OCI-LY1 (cell line): ENCODE measurements around the gene SPOCK1.

Experiments used
- H2AFZ ChIP-seq: fragments of 200-600 bp; sonication (generic), shearing (Covaris generic); 2 replicates; pipeline ENCODE4 v1.6.0; 2014; ENCODE audit warnings: antibody characterized with exemption, mild to moderate bottlenecking, low read length
- H3F3A ChIP-seq: fragments of 200-600 bp; sonication (generic), shearing (Covaris generic); 2 replicates; pipeline ENCODE4 v1.6.0; 2014; ENCODE audit warnings: mild to moderate bottlenecking, antibody characterized with exemption, low read length, moderate library complexity; ENCODE audit not compliant: insufficient read depth
- H3K27ac ChIP-seq: fragments of 200-600 bp; sonication (generic); 2 replicates; pipeline ENCODE4 v1.5.1; 2014; ENCODE audit warnings: low read length, mixed run types, mild to moderate bottlenecking, low read depth; ENCODE audit not compliant: poor library complexity, severe bottlenecking
- H3K27me3 ChIP-seq: fragments of 200-600 bp; sonication (generic); 2 replicates; pipeline ENCODE4 v1.6.0; 2014; ENCODE audit warnings: antibody characterized with exemption, mild to moderate bottlenecking, low read length, moderate library complexity; ENCODE audit not compliant: insufficient read depth
- H3K36me3 ChIP-seq: fragments of 200-600 bp; sonication (generic); 2 replicates; pipeline ENCODE4 v1.6.1; 2014; ENCODE audit warnings: mild to moderate bottlenecking, antibody characterized with exemption, low read length, moderate library complexity, mixed read lengths; ENCODE audit not compliant: insufficient read depth
- H3K4me1 ChIP-seq: fragments of 200-600 bp; sonication (generic); 2 replicates; pipeline ENCODE4 v1.5.1; 2014; ENCODE audit warnings: mild to moderate bottlenecking, low read length, moderate library complexity; ENCODE audit not compliant: insufficient read depth, severe bottlenecking
- H3K4me2 ChIP-seq: fragments of 200-600 bp; sonication (generic), shearing (Covaris generic); 2 replicates; pipeline ENCODE4 v1.6.1; 2014; ENCODE audit warnings: low read length
- H3K4me3 ChIP-seq: fragments of 200-600 bp; sonication (generic); 2 replicates; pipeline ENCODE4 v1.5.1; 2014; ENCODE audit warnings: low read length, low read depth, mild to moderate bottlenecking, mixed read lengths; ENCODE audit not compliant: poor library complexity, severe bottlenecking
- H3K79me2 ChIP-seq: fragments of 200-600 bp; shearing (Covaris generic); 2 replicates; pipeline ENCODE4 v1.6.1; 2016; ENCODE audit warnings: mixed run types, low read length, mixed read lengths; ENCODE audit not compliant: insufficient read depth
- H3K9ac ChIP-seq: fragments of 200-600 bp; sonication (generic), shearing (Covaris generic); 2 replicates; pipeline ENCODE4 v1.6.1; 2014; ENCODE audit warnings: mild to moderate bottlenecking, low read length, mixed read lengths
- H3K9me2 ChIP-seq: fragments of 200-600 bp; sonication (generic), shearing (Covaris generic); 2 replicates; pipeline ENCODE4 v1.6.1; 2014; ENCODE audit warnings: low read depth, mild to moderate bottlenecking, low read length, mixed read lengths
- H3K9me3 ChIP-seq: fragments of 200-600 bp; shearing (Covaris generic); 2 replicates; pipeline ENCODE4 v1.6.1; 2014; ENCODE audit warnings: low read length, mixed read lengths
- H4K20me1 ChIP-seq: fragments of 200-600 bp; sonication (generic), shearing (Covaris generic); 2 replicates; pipeline ENCODE4 v1.6.0; 2016; ENCODE audit warnings: mild to moderate bottlenecking, low read length; ENCODE audit not compliant: insufficient read depth
- CTCF ChIP-seq: fragments of 200-600 bp; sonication (generic), shearing (Covaris generic); IDR thresholded peaks from 2 replicates; pipeline ENCODE4 v1.5.1; 2017; ENCODE audit warnings: mild to moderate bottlenecking, antibody characterized with exemption, low read length, moderate library complexity, mixed read lengths
- EZH2 ChIP-seq: fragments of 200-600 bp; sonication (generic), shearing (Covaris generic); IDR thresholded peaks from 2 replicates; pipeline ENCODE4 v1.8.0; 2017; ENCODE audit warnings: borderline replicate concordance, mixed run types, mild to moderate bottlenecking, antibody characterized with exemption, low read length, moderate library complexity, mixed read lengths

Gene SPOCK1

GRCh38 chr5:137329586-137330296 is 169.4 kb downstream of the SPOCK1 start:
- no peak overlapping the region for H3K4me3 ChIP-seq
- no peaks in the 10 kb centered on the region for H3K9me3 ChIP-seq
- no peak overlapping the region for H2AFZ ChIP-seq
- peaks cover 9% of the 10 kb centered on the region; the same call in 1 of the 2 replicates for H3K27me3 ChIP-seq
- H3K4me2 ChIP-seq = no peak overlapping the region
- H4K20me1 ChIP-seq = no peaks in the 10 kb centered on the region
- TF ChIP-seq CTCF (no peak), EZH2 (no peak)
- H3K9me2 ChIP-seq = no peaks in the 10 kb centered on the region
- no peak overlapping the region for H3K27ac ChIP-seq
- H3K9ac ChIP-seq = no peak overlapping the region
- no peaks in the 10 kb centered on the region for H3F3A ChIP-seq
- no peaks in the 10 kb centered on the region for H3K79me2 ChIP-seq
- no peaks in the 10 kb centered on the region for H3K36me3 ChIP-seq
- H3K4me1 ChIP-seq = no peaks in the 10 kb centered on the region

- no peak overlapping the region for H2AFZ ChIP-seq
- no peaks in the 10 kb centered on the region for H3K4me1 ChIP-seq
- H3K36me3 ChIP-seq = no peaks in the 10 kb centered on the region
- no peaks in the 10 kb centered on the region for H3F3A ChIP-seq
- H3K27me3 ChIP-seq = 0 out of 2 replicates have a peak, but pooled peaks cover 4% of the 10 kb centered on the region
- no peaks in the 10 kb centered on the region for H3K9me3 ChIP-seq
- TF ChIP-seq EZH2 = no peak
- TF ChIP-seq CTCF = no peak
- H3K4me3 ChIP-seq = no peak overlapping the region
- H3K27ac ChIP-seq = no peak overlapping the region
- no peaks in the 10 kb centered on the region for H3K9me2 ChIP-seq
- H3K79me2 ChIP-seq = no peaks in the 10 kb centered on the region
- no peak overlapping the region for H3K4me2 ChIP-seq
- no peaks in the 10 kb centered on the region for H4K20me1 ChIP-seq
- no peak overlapping the region for H3K9ac ChIP-seq
These were observed 170.1 kb downstream of the SPOCK1 start for GRCh38 chr5:137328991-137329390.

- H3K9me3 ChIP-seq = no peaks in the 10 kb centered on the region
- no peak overlapping the region for H3K9ac ChIP-seq
- no peaks in the 10 kb centered on the region for H4K20me1 ChIP-seq
- TF ChIP-seq EZH2 (no peak), CTCF (no peak)
- no peaks in the 10 kb centered on the region for H3K36me3 ChIP-seq
- H3K4me3 ChIP-seq = no peak overlapping the region
- no peaks in the 10 kb centered on the region for H3F3A ChIP-seq
- no peak overlapping the region for H3K27ac ChIP-seq
- H3K9me2 ChIP-seq = no peaks in the 10 kb centered on the region
- H3K4me2 ChIP-seq = no peak overlapping the region
- no peak overlapping the region for H2AFZ ChIP-seq
- no peaks in the 10 kb centered on the region for H3K79me2 ChIP-seq
- H3K4me1 ChIP-seq = no peaks in the 10 kb centered on the region
- 0 out of 2 replicates have a peak, but pooled peaks cover 4% of the 10 kb centered on the region for H3K27me3 ChIP-seq
These were observed 170.7 kb downstream of the SPOCK1 start for GRCh38 chr5:137328463-137328862.
